ENCODE measurements around the gene UBE3A.
"Not testable (repeated sequence)": the region's sequence is repeated elsewhere in the genome, so short reads cannot be mapped to it uniquely, and the experiment has no call there.

UBE3A gene

DNA sequence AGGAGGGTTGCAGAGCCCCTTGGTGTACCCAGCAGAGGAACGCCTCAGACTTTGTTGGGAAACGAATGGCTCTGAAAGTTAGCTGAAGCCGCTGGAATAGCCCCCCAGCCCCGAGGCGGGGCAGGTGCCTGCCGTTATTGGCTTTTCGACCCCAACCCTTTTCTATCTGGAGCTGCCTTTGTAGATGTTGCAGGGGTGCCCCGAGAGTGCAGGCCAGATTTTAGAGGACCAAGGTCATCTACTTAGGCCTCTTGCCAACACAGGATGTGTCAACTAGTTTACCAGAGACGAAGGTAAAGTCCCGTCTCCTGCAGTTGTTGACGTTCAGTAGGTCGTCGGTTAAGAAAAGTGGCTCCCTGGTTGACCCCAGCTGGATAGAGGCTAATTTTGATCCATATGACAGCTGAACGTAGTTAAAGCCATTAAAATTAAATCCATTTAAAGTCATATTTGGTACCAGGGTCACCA, 579 bp upstream of the UBE3A start:
- DNase-seq (ENCODE audit: extremely low read depth in 1 of 2, low read depth in 1 of 2): no peak

DNA sequence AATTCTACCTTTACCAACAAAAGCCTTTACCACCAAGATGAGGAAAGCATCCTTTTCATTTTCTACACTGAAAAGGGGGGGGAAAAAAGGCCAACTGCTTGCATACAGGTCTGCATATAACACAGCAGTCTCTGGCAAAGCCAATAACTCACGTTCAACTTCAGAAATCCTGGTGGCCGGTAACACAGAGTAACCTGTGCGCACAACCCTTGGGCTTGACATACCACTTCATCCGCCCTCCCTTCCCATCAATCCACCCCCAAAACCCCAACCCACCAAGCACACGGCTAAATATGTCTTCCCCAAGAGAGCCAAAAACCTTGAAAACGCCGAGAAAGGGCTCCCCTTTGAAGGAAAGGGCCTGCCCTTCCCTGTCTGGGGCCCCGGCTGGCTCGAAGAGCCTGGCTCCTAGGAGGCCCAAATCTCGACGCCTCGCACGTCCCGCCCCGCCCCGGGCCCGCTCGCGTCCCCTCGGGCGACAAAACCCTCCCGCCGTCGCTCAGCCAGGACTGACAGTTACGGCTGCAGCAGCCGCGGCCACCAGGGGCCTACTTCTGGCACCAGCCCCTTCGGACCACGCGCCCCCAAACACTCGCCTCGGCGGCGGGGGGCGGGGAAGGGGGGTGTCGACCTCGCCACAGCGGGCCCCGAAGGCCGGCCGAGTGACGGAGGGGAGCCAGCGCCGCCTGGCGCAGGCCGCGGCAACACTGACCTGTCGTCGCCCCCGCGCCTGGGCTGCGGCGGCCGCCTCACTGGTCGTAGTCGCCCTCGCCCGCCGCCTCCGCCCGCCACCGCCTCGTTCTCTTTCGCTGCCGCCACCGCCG, 835 bp downstream of the UBE3A start:
- peak; percentile 2 to 25 for DNase-seq (ENCODE audit: extremely low read depth in 1 of 2, low read depth in 1 of 2)

DNA sequence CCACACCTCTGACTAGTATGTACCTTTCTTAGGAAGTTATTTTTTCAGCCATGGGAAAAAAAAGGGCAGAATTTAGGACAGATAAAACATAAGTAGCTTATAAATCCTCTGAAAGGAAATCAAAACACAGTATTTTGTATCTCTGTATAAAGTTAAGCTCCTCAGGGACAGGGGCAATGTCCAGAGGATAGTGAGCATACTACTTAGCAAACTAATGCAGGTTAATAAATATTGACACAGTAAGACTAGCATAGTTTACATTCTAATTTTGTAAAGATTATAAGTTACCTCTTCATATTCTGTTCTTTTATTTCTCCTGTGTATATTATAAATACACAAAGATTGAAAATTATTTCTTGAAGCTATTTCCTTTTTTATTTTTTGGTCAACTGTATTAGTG, 2.1 kb downstream of the UBE3A start:
- DNase-seq (ENCODE audit: extremely low read depth in 1 of 2, low read depth in 1 of 2): no peak

DNA sequence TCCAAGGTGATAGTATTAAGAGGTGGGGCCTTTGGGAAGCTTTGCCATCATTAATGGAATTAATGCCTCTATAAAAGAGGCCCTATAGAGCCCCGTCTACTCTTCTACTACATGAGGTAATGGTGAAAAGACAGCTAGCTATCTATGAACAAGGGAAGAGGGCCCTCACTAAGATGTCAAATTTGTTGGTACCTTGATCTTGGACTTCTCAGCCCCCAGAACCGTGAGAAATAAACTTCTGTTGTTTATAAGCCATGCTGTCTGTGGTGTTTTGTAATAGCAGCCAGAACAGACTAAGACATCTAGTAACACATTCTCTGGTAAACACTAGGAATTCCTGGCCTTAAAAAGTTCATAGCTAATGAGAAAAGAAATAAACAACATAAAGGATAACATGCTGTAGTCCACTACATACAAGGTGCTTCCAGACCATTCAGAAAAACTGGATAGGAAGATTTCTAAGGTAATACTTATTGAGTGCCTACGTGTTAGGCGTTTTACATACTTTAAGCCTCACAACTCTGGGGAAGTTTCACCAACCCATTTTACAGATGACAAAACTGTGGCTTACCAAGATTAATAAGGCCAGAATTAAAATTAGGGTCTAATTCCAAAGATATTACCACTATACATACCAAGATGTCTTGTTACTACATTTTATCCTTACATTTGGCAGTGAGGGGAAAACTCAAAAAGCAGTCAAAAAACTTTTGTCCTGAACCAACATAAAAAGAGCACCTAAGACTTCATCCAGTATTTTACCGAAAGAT, 3.2 kb downstream of the UBE3A start:
- DNase-seq (ENCODE audit: extremely low read depth in 1 of 2, low read depth in 1 of 2): no peak

DNA sequence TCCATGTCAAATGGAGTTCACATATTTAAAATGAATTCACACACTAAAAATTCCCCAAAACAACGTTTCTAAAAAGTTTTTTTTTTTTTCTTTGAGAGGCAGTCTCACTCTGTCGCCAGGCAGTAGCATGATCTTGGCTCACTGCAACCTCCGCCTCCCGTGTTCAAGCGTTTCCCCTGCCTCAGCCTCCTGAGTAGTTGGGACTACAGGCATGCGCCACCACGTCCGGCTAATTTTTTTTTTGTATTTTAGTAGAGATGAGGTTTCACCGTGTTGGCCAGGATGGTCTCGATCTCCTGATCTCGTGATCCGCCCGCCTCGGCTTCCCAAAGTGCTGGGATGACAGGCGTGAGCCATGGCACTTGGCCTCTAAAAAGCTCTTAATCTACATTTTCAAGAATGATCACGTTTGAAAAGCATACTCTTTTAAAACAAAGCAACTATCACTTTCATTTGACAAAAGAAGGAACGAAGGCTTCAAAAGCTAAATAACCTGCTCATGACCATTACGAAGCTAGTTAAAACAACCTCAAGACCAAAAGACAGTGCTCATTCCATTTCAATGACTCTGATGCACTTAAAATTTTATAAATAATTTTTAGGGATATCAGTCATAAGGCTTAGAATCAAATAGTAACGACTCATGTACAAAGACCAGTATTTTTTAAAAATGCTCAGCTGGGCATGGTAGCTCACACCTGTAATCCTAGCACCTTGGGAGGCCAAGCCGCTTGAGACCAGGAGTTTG, 5.5 kb downstream of the UBE3A start:
- DNase-seq (ENCODE audit: extremely low read depth in 1 of 2, low read depth in 1 of 2): no peak

DNA sequence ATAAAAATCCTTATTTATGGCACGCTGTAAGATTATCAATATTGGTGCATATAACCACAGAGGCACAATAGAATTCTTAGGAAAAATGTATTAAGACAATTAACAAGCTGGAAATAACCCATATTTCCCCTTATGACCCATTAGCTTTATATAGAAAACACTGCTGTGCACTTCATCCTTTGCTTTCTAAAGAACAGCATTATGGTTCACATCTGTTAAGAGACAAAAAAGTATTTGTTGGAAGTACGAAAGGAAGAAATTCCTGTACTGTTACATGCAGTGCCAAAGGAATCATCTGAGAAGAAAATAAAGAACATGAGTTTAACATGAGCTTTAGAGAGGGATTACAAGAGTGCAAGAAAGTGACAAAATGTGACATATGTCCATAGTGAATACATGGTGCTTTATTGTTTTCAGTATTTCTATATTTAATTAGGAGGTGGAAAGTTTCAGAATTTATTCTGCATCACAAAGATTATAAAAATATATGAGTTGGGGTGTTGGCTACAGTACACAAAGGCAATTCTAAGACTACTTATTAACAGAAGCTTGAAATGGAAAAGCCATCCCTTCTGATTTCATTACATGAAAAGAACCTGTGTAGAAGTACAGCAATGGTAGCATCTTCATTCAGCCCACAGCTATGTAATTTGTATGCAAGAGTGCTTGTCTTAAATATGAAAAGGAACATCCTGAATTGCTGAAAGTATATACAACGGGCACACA, 6.8 kb downstream of the UBE3A start:
- no peak for DNase-seq (ENCODE audit: extremely low read depth in 1 of 2, low read depth in 1 of 2)

DNA sequence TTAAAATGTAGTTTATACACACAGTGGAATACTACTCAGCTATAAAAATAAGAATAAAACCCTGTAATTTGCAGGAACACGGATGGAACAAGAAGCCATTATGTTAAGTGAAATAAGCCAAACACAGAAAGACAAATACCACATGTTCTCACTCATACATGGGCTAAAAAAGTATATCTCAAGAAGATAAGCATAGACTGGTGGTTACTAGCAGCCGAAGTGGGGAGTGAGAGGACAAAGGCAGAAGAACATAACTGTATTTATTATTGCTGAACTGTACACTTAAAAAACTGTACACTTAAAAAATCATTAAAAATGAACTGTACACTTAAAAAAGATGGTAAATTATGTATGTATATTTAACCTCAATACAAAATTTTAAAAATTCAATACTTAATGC, 11.0 kb downstream of the UBE3A start:
- no peak for DNase-seq (ENCODE audit: extremely low read depth in 1 of 2, low read depth in 1 of 2)

DNA sequence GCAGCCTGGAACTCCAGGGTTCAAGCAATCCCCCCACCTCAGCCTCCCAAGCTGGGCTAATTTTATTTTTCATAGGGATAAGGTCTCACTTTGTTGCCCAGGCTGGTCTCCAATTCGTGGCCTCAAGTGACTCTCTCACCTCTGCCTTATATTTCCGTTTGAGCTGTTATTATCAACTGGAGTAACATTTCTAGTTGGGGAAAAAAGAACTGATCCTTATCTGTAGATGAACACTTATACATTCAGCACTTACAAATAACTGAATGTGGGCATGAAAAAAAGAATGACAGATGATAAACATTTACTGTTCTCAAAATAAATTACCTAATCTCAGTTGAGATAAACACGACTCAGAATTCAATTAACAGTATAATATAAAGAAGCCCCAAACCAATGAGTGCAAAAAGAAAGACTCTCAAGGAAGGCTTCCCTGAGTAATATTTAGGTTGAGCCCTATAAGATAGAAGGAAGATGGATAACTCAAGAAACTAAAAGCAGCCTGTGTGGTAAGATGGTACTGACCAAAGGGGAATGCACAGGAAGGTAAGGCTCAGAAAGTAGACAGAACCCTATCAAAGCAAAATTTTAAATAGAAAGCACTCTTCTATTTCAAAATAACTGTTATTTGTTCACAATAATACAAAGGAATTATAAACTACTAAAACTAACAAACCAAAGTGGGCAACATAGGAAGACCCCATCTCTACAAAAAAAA, 11.8 kb downstream of the UBE3A start:
- DNase-seq (ENCODE audit: extremely low read depth in 1 of 2, low read depth in 1 of 2): no peak

DNA sequence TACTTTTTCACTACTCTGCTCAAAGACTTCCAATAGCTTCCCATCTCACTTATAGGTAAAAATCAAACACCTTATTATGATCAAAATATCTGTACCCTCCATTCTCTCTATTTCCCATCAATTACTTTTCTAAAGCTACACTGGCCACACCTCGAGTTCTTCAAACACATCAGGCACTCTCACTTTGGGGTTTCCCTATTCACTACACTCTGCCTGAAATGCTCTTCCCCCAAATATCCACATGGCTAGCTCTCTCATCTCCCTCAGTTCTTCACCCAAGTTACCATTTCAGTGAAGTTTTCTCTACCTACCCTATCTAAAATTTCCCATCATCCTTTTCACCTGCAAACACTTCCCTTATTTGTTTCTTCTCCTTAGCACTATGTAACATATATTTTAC, 14.8 kb downstream of the UBE3A start:
- no peak for DNase-seq (ENCODE audit: extremely low read depth in 1 of 2, low read depth in 1 of 2)

DNA sequence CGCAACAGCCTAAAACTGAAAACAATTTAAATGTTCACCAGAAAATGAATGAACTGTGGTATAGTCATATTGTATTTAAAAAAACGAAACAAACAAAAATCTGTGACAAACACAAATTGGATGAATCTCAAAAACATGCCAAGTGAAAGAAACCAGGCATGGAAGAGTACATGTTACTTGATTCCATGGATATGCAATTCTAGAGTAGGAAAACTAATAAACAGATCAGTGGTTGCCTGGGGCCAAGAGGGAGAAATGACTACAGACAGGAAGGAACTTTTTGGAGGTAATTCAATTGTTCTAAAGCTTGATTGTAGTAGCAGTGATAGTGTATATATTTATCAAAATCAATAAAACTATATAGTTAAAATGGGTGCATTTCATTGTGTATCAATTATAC, 16.8 kb downstream of the UBE3A start:
- DNase-seq (ENCODE audit: extremely low read depth in 1 of 2, low read depth in 1 of 2): no peak

DNA sequence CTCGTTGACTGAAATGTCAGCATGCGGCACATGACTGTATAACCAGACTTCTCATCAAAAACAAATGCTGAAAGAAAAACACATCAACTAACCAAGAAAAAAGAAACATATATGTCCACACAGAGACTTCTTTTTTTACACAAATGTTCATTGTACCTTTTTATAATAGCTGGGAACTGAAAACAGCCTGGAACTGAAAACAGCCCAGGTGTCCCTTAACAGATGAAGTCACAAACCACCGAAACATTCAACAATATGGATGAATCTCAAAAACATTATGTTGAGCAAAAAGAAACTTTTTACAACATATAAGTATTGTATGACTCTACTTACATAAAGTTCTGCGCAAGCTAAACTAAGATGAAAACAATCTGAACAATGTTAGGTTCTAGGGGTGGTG, 20.6 kb downstream of the UBE3A start:
- no peak for DNase-seq (ENCODE audit: extremely low read depth in 1 of 2, low read depth in 1 of 2)

DNA sequence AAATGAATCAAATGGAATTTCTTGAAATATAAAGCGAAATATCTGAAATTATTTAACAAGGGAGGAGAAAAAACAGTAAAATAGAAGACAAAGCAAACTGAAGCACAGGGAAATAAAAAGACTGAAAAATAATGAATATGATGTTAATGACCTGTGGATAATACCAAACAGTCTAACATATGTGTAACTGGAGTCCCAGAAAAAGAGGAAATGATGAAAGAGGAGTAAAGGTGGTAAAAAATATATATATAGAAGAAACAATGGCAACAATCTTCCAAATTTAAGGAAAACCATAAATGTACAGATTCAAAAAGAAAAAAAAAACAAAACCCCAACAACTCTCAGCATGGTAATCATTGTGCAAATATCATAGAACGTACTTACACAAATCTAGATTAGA, 21.2 kb downstream of the UBE3A start:
- no peak for DNase-seq (ENCODE audit: extremely low read depth in 1 of 2, low read depth in 1 of 2)

DNA sequence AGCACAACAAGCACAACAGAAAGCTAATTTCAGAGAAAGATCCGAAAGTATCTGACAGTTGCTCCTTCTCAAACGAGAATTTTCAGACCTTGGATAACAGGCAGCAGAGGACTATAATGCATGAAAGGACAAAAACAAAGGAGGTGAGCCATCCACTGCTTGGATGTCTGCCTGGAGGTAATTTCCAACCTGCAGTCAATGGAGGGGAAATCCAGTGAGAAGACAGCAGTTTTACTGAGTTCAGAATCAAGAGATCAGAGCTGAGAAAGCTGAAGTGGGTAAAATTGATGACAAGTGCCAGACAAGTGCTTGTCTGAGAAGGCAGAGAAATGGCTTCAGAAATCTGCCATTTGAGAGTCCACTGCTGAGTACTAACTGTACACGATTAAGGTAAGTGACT, 22.1 kb downstream of the UBE3A start:
- no peak for DNase-seq (ENCODE audit: extremely low read depth in 1 of 2, low read depth in 1 of 2)

DNA sequence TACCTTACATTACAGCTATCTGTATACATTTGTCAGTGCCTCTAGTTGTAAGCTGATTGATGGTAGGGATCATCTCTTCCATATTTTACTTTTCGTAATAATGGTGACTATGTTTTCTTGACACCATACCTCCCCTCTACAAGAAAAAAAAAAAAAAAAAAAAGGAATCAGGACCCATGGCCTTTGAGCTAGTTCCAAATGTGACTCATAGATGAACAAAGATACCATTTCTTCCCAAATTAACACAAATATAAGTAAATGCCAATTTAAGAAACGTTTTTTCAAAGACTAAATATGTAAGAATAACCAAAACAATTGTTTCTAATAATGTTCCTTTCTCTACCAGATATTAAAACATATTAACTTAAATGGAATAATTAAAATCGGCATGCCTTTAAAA, 23.1 kb downstream of the UBE3A start:
- DNase-seq (ENCODE audit: extremely low read depth in 1 of 2, low read depth in 1 of 2): no peak

DNA sequence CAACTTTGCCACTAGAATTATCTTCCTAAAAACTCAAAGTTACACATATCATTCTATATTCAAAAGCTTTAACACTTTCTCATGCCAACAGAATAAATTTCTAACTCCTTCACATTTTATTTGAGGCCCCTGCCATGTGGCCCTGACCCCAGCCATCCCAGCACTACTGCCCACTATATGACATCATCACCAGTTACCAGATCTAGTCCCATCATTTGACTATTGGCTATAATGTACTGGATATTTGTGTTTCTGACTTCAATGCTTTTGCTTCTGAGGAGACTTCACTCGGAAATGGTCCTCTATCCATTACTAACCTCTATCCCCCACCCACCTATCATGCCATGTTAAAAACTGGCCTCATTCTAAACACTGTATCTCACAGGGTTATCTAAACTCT, 23.6 kb downstream of the UBE3A start:
- no peak for DNase-seq (ENCODE audit: extremely low read depth in 1 of 2, low read depth in 1 of 2)

DNA sequence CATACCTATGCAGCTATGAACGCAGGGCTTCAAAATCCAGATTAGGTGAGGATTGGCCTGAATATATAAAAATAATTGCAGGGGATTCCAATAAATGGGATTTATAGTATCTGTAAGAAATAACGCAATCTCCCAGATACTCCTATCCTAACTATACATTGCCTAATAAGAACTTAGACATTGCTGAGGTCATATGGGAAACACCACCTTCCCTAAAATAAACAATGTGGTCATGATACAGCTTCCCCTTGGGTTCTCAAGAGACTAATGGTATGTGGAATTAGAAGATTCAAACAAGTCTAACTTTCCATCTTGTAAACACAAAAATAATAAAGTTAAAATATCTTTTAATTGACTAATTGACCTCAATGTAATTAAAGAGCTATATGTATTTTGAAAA, 28.2 kb downstream of the UBE3A start:
- DNase-seq (ENCODE audit: extremely low read depth in 1 of 2, low read depth in 1 of 2): no peak

DNA sequence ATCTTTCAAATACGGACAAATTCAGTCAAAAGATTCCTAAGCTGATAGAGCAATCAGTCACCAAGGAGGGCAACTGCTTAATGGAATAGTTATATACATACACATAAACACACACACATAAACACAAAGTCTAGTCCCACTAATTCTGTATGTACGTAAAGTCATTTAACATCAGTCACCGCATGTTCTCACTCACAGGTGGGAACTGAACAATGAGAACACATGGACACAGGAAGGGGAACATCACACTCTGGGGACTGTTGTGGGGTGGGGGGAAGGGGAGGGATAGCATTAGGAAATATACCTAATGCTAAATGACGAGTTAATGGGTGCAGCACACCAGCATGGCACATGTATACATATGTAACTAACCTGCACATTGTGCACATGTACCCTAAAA, 29.1 kb downstream of the UBE3A start:
- DNase-seq (ENCODE audit: extremely low read depth in 1 of 2, low read depth in 1 of 2): not testable (repeated sequence)

DNA sequence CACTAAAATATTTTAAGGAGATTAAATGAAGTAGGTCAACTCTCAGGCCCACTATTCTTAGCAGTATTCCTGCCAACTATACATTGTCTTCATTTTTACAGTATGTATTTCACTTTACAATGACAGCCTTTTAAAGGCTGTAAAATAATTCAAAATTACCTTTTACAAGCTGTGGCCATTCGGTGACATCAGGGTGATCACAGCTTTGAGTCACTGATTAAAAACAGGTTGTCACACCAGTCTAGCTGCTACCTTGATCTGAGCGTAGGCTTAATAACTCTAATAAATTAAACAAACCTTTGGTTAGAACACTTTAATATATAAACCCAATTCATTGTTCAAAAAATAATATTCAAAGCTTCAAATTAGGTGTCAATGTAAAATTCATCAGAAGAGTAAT, 29.9 kb downstream of the UBE3A start:
- DNase-seq (ENCODE audit: extremely low read depth in 1 of 2, low read depth in 1 of 2): no peak

DNA sequence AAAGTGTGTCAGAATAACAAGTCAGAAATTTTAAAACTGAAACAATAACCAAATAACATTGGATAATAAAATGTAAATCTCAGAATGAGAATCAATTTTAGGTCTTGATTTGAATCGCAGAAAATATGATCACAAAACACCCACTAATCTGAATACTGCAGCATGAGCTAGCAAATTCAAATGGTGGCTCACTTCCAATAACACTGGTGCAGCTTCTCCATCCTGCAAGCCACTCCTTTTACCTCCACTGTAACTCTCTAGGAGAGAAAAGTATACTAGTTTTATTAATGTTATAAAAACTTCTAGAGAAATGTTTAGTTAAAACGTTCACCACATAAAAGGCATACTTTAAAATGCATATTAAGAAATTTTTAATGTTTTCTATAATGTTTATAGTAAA, 30.4 kb downstream of the UBE3A start:
- no peak for DNase-seq (ENCODE audit: extremely low read depth in 1 of 2, low read depth in 1 of 2)

DNA sequence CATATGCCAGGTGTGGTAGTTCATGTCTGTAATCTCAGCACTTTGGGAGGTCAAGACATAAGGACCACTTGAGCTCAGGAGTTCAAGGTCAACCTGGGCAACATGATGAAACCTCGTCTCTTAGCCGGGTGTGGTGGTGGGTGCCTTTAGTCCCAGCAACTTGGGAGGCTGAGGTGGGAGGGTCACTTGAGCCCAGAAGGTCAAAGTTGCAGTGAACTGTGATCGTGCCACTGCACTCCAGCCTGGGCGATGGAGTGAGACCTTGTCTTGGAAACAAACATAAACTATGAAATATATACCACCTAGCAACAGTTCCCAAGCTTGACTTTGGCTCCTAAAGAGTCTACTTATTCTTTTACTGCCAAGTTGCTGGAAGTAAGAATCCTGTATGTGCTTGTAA, 30.9 kb downstream of the UBE3A start:
- DNase-seq (ENCODE audit: extremely low read depth in 1 of 2, low read depth in 1 of 2): no peak

All from activated CD8-positive, alpha-beta memory T cell treated with anti-CD3 and anti-CD28 coated beads for 1 hour (primary cell).